HepG2 (cell line): Measurements from ENCODE around the gene MRLN. TPM values are rescaled to one million over a fixed set of nuclear protein-coding genes. Genes with fewer than 3 reads are reported as not detected.

Experiments
- ATAC-seq: fragments of 200-7000 bp; cut with Tn5 transposase; 3 replicates; pipeline ENCODE4 v1.9.1; 2020; ENCODE audit warnings: mild to moderate bottlenecking, moderate library complexity
- BruUV-seq: library from RNA; stranded (reverse); fragments of 400-500 nt; replicated peaks from 2 replicates; lab custom pipeline; 2021; lab: Mats Ljungman, UMichigan
- CTCF ChIA-PET: fragments of 300-600 bp; formaldehyde crosslinking; extraction: SDS; loops from one replicate; lab custom pipeline; 2021; ENCODE audit warnings: low total read pairs, inconsistent platforms, low intra/inter-chr PET ratio; lab: Yijun Ruan, JAX
- POLR2A ChIA-PET: fragments of 350-600 bp; sonication (Branson Sonifier 250); formaldehyde crosslinking; loops from one replicate; lab custom pipeline; 2020; ENCODE audit warnings: antibody characterized with exemption, inconsistent platforms; lab: Yijun Ruan, JAX
- DNase-seq: peaks from one replicate; pipeline ENCODE4 v3.0.0-alpha.2; 2015; ENCODE audit warnings: low spot score
- FAIRE-seq: peaks from 3 replicates; lab custom pipeline; 2011; peaks lifted over from hg19 to GRCh38; lab: Jason Lieb, UNC
- H2AFZ ChIP-seq: one replicate; pipeline ENCODE4 v1.6.1; 2011; ENCODE audit warnings: low read length, inconsistent platforms
- H3K27ac ChIP-seq: fragments of 300-600 bp; 3 replicates; pipeline ENCODE4 v1.8.0; 2011; ENCODE audit warnings: mixed run types, mild to moderate bottlenecking, mixed read lengths, low read length, inconsistent platforms; ENCODE audit not compliant: insufficient read depth; ENCODE audit errors: extremely low read length
- H3K27me3 ChIP-seq, 2 experiments: fragments of 200-600 bp in 1 of 2; 2 replicates in 1 of 2; 3 replicates in 1 of 2; pipeline versions ENCODE4 v1.6.0 to v1.8.0; 2011; ENCODE audit warnings: low read length in 2 of 2, mild to moderate bottlenecking in 2 of 2, moderate library complexity in 2 of 2, inconsistent platforms in 1 of 2; ENCODE audit not compliant: insufficient read depth in 2 of 2, control insufficient read depth in 1 of 2
- H3K36me3 ChIP-seq, 2 experiments: fragments of 200-600 bp in 1 of 2; replicated peaks in 1 of 2; 2 replicates in 1 of 2; 3 replicates in 1 of 2; pipeline versions ENCODE4 v1.5.1 to v1.8.0; 2011; ENCODE audit warnings: low read length in 2 of 2, inconsistent platforms in 1 of 2; ENCODE audit not compliant: insufficient read depth in 2 of 2, control insufficient read depth in 1 of 2
- H3K4me1 ChIP-seq: 2 replicates; pipeline ENCODE4 v1.5.1; 2012; ENCODE audit warnings: low read length, inconsistent platforms; ENCODE audit not compliant: insufficient read depth
- H3K4me2 ChIP-seq: 2 replicates; pipeline ENCODE4 v1.6.0; 2011; ENCODE audit warnings: low read depth, low read length, inconsistent platforms
- H3K4me3 ChIP-seq, 3 experiments: fragments of 200-600 bp in 1 of 3; sonication (generic), shearing (Covaris generic) in 1 of 3; replicated peaks in 1 of 3; 2 replicates each; pipeline ENCODE4 v1.5.1; 2011 to 2016; ENCODE audit warnings: low read length in 3 of 3, inconsistent platforms in 2 of 3, low read depth in 2 of 3, mild to moderate bottlenecking in 2 of 3, control low read depth in 1 of 3, mixed read lengths in 1 of 3; ENCODE audit not compliant: insufficient read depth in 1 of 3
- H3K79me2 ChIP-seq: one replicate; pipeline ENCODE4 v1.6.1; 2011; ENCODE audit warnings: low read length, inconsistent platforms; ENCODE audit not compliant: insufficient read depth
- H3K9ac ChIP-seq: 2 replicates; pipeline ENCODE4 v1.6.0; 2011; ENCODE audit warnings: mild to moderate bottlenecking, low read depth, low read length, inconsistent platforms; ENCODE audit not compliant: insufficient read depth
- H3K9me3 ChIP-seq: 2 replicates; pipeline ENCODE4 v1.5.1; 2012; ENCODE audit warnings: mild to moderate bottlenecking, low read length
- H4K20me1 ChIP-seq: 2 replicates; pipeline ENCODE4 v1.6.0; 2011; ENCODE audit warnings: inconsistent platforms, mild to moderate bottlenecking, low read length, moderate library complexity; ENCODE audit not compliant: insufficient read depth
- CENPT ChIP-seq: sonication (generic); formaldehyde crosslinking; IDR thresholded peaks from 2 replicates; pipeline ENCODE4 v1.8.0; 2022; ENCODE audit warnings: low read depth, mild to moderate bottlenecking, moderate library complexity, missing genetic modification reagents
- ZEB1 ChIP-seq: IDR thresholded peaks from 2 replicates; pipeline ENCODE4 v1.6.1; 2012; ENCODE audit warnings: mild to moderate bottlenecking, low read depth, inconsistent platforms; ENCODE audit not compliant: insufficient replicate concordance
- ZNF136 ChIP-seq: sonication (generic); formaldehyde crosslinking; IDR thresholded peaks from 2 replicates; pipeline ENCODE4 v1.8.1; 2022; ENCODE audit warnings: low read depth, mild to moderate bottlenecking, moderate library complexity, missing genetic modification reagents
- ZNF280D ChIP-seq: sonication (generic); formaldehyde crosslinking; IDR thresholded peaks from 2 replicates; pipeline ENCODE4 v1.5.1; 2020; ENCODE audit warnings: mild to moderate bottlenecking, missing genetic modification reagents
- ZNF503 ChIP-seq: sonication (generic); formaldehyde crosslinking; IDR thresholded peaks from 2 replicates; pipeline ENCODE4 v1.4.0; 2020; ENCODE audit warnings: missing genetic modification reagents
- in situ Hi-C: cut with HindIII; loops from 2 replicates; pipeline ENCODE4 v1.10.0; 2017; ENCODE audit warnings: low pct_unique_long_range_greater_than_20kb; ENCODE audit not compliant: extremely low pct_ligation_motif_present
- intact Hi-C: fragments of 100-400 bp; cut with micrococcal nuclease; formaldehyde crosslinking; loops from one replicate; pipeline ENCODE4 v1.10.0; 2022; ENCODE audit not compliant: unreplicated experiment
- polyA plus RNA-seq, 8 experiments: library from polyadenylated mRNA; depleted of rRNA in 3 of 8; stranded (reverse) in 7 of 8; unstranded in 1 of 8; fragments of >200 nt; fragmentation: Illumina TruSeq in 4 of 8; extraction: Trizol in 4 of 8; gene quantifications; 2 replicates each; pipeline versions ENCODE4 v1.2.1 to v1.2.3, GENCODE V29; 2011 to 2016; ENCODE audit warnings: low read depth in 4 of 8, missing spikeins in 1 of 8, mixed read lengths in 1 of 8; ENCODE audit not compliant: insufficient read depth in 1 of 8
- total RNA-seq, 5 experiments: library from RNA; depleted of rRNA; stranded (reverse); fragments of >200 nt; fragmentation: Illumina TruSeq; extraction: Trizol; gene quantifications; 2 replicates each; pipeline ENCODE4 v1.2.3, GENCODE V29; 2016; ENCODE audit warnings: low read depth in 1 of 5
- TF ChIP-seq, protein P1 (sequence below), 2 experiments: sonication (generic) in 1 of 2; formaldehyde crosslinking in 1 of 2; IDR thresholded peaks; 2 replicates each; pipeline versions ENCODE4 v1.6.1 to v1.9.0; 2014 to 2022; ENCODE audit warnings: antibody characterized with exemption in 1 of 2, borderline replicate concordance in 1 of 2, inconsistent platforms in 1 of 2, low read depth in 1 of 2, missing genetic modification reagents in 1 of 2
- TF ChIP-seq, protein P2 (sequence below), 2 experiments: IDR thresholded peaks; 2 replicates each; pipeline ENCODE4 v1.6.1; 2011 to 2012; ENCODE audit warnings: low read length in 2 of 2, borderline replicate concordance in 1 of 2, low read depth in 1 of 2, mild to moderate bottlenecking in 1 of 2, moderate library complexity in 1 of 2

Gene MRLN
- total and polyA plus RNA-seq, 2 of the 13 experiments (the other 11 are each of a cell fraction or from before 2014, with no cell fraction given), result not detected

DNA sequence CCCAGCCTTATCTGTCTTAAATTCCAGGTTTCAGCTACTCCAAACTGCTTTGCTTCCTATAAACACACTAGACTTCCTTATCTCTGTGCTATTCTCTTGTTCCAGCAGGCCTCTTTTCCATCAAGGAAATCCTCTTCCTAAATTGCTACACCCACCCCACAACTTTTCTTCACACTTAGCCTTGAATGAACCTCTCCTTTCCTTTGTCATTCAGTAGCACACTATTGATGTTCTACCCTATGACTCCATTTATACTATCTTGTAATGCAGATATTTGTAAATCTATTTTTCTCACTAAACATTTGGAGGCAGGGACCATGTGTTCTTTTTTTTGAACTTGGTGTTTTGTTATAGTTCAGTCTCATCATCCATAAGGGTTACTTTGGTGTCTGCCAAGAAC, 47.3 kb downstream of the MRLN start:
- in situ Hi-C loops, result no loop called here
- FAIRE-seq (no peak), DNase-seq (no peak), ATAC-seq (no peak)
- CTCF ChIA-PET, result no interaction called here
- TF ChIP-seq, protein P1, sequence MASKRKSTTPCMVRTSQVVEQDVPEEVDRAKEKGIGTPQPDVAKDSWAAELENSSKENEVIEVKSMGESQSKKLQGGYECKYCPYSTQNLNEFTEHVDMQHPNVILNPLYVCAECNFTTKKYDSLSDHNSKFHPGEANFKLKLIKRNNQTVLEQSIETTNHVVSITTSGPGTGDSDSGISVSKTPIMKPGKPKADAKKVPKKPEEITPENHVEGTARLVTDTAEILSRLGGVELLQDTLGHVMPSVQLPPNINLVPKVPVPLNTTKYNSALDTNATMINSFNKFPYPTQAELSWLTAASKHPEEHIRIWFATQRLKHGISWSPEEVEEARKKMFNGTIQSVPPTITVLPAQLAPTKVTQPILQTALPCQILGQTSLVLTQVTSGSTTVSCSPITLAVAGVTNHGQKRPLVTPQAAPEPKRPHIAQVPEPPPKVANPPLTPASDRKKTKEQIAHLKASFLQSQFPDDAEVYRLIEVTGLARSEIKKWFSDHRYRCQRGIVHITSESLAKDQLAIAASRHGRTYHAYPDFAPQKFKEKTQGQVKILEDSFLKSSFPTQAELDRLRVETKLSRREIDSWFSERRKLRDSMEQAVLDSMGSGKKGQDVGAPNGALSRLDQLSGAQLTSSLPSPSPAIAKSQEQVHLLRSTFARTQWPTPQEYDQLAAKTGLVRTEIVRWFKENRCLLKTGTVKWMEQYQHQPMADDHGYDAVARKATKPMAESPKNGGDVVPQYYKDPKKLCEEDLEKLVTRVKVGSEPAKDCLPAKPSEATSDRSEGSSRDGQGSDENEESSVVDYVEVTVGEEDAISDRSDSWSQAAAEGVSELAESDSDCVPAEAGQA (IDR thresholded peaks at IDR 0.05; ENCODE audit: low read depth), result no peak
- TF ChIP-seq, protein P1 (CRISPR knock-in tag; IDR thresholded peaks at IDR 0.05; ENCODE audit: borderline replicate concordance), result no peak
- TF ChIP-seq CENPT (CRISPR knock-in tag), result no peak
- TF ChIP-seq ZNF136 (CRISPR knock-in tag), result no peak
- TF ChIP-seq ZNF503, result no peak
- TF ChIP-seq, protein P2, sequence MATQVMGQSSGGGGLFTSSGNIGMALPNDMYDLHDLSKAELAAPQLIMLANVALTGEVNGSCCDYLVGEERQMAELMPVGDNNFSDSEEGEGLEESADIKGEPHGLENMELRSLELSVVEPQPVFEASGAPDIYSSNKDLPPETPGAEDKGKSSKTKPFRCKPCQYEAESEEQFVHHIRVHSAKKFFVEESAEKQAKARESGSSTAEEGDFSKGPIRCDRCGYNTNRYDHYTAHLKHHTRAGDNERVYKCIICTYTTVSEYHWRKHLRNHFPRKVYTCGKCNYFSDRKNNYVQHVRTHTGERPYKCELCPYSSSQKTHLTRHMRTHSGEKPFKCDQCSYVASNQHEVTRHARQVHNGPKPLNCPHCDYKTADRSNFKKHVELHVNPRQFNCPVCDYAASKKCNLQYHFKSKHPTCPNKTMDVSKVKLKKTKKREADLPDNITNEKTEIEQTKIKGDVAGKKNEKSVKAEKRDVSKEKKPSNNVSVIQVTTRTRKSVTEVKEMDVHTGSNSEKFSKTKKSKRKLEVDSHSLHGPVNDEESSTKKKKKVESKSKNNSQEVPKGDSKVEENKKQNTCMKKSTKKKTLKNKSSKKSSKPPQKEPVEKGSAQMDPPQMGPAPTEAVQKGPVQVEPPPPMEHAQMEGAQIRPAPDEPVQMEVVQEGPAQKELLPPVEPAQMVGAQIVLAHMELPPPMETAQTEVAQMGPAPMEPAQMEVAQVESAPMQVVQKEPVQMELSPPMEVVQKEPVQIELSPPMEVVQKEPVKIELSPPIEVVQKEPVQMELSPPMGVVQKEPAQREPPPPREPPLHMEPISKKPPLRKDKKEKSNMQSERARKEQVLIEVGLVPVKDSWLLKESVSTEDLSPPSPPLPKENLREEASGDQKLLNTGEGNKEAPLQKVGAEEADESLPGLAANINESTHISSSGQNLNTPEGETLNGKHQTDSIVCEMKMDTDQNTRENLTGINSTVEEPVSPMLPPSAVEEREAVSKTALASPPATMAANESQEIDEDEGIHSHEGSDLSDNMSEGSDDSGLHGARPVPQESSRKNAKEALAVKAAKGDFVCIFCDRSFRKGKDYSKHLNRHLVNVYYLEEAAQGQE (IDR thresholded peaks at IDR 0.05; ENCODE audit: borderline replicate concordance in 1 of 2, low read depth in 1 of 2, low read length in 2 of 2), result no peak
- no peak for TF ChIP-seq ZNF280D (CRISPR knock-in tag)
- no peak for TF ChIP-seq ZEB1
- H3K36me3 ChIP-seq, result no peaks in the 10 kb centered on the region
- intact Hi-C loops, result no loop called here
- no peak overlapping the region for H3K4me3 ChIP-seq
- BruUV-seq, result no TSS peak
- peaks cover 24% of the 10 kb centered on the region for H3K4me1 ChIP-seq
- POLR2A ChIA-PET, result no interaction called here
- no peak overlapping the region for H2AFZ ChIP-seq
- H3K9ac ChIP-seq, result no peak overlapping the region
- H3K4me2 ChIP-seq, result no peak overlapping the region
- H4K20me1 ChIP-seq, result no peaks in the 10 kb centered on the region
- no peaks in the 10 kb centered on the region for H3K9me3 ChIP-seq
- no peaks in the 10 kb centered on the region for H3K79me2 ChIP-seq
- no peak overlapping the region for H3K27ac ChIP-seq
- peaks cover 3 to 31% of the 10 kb centered on the region in 2 experiments; a peak in 3 of 5 replicates for H3K27me3 ChIP-seq
